ENCODE results near the gene UTS2B.
"Not testable (repeated sequence)": the region's sequence is repeated elsewhere in the genome, so short reads cannot be mapped to it uniquely, and the experiment has no call there.

Gene UTS2B

GRCh38 chr3:191275244-191275643 is 55.1 kb downstream of the UTS2B start:
- DNase-seq: not testable (repeated sequence)

- DNase-seq: no peak
Measured at GRCh38 chr3:191269289-191270085, 60.8 kb downstream of the UTS2B start.

GRCh38 chr3:191268737-191269136 is 61.6 kb downstream of the UTS2B start:
- no peak for DNase-seq

- DNase-seq: no peak
Measured at GRCh38 chr3:191263850-191264249, 66.5 kb downstream of the UTS2B start.

- no peak for DNase-seq
Measured at GRCh38 chr3:191263365-191263764, 67.0 kb downstream of the UTS2B start.

GRCh38 chr3:191262650-191263049 is 67.7 kb downstream of the UTS2B start:
- no peak for DNase-seq

GRCh38 chr3:191261304-191261638 is 69.1 kb downstream of the UTS2B start:
- no peak for DNase-seq

- DNase-seq: no peak
Measured at GRCh38 chr3:191260431-191261303, 69.7 kb downstream of the UTS2B start.

- DNase-seq: peak; percentile 36
Measured at GRCh38 chr3:191259486-191259885, 70.8 kb downstream of the UTS2B start.

GRCh38 chr3:191257286-191257685 is 73.0 kb downstream of the UTS2B start:
- no peak for DNase-seq

GRCh38 chr3:191256405-191256804 is 73.9 kb downstream of the UTS2B start:
- DNase-seq: no peak

- DNase-seq: no peak
Measured at GRCh38 chr3:191255156-191255555, 75.2 kb downstream of the UTS2B start.

- no peak for DNase-seq
Measured at GRCh38 chr3:191254098-191254873, 76.0 kb downstream of the UTS2B start.

- DNase-seq: no peak
Measured at GRCh38 chr3:191253089-191253799, 77.1 kb downstream of the UTS2B start.

GRCh38 chr3:191246630-191247029 is 83.7 kb downstream of the UTS2B start:
- DNase-seq: peak; percentile 89

- not testable (repeated sequence) for DNase-seq
Measured at GRCh38 chr3:191246034-191246433, 84.3 kb downstream of the UTS2B start.

- peak; percentile 34 for DNase-seq
Measured at GRCh38 chr3:191244242-191244867, 86.0 kb downstream of the UTS2B start.

- no peak for DNase-seq
Measured at GRCh38 chr3:191240486-191240885, 89.8 kb downstream of the UTS2B start.

- no peak for DNase-seq
Measured at GRCh38 chr3:191239407-191240031, 90.8 kb downstream of the UTS2B start.

GRCh38 chr3:191238321-191238817 is 92.0 kb downstream of the UTS2B start:
- DNase-seq: peak; percentile 76
